Measurements from ENCODE around the gene ATP6V0B. TPM values are rescaled to one million over a fixed set of nuclear protein-coding genes. Genes with fewer than 3 reads are reported as not detected.

ATP6V0B gene
- total and polyA plus RNA-seq, 2 donors (not counting 3 experiments of a cell fraction or from before 2014, with no cell fraction given), result 110 to 325 TPM

DNA sequence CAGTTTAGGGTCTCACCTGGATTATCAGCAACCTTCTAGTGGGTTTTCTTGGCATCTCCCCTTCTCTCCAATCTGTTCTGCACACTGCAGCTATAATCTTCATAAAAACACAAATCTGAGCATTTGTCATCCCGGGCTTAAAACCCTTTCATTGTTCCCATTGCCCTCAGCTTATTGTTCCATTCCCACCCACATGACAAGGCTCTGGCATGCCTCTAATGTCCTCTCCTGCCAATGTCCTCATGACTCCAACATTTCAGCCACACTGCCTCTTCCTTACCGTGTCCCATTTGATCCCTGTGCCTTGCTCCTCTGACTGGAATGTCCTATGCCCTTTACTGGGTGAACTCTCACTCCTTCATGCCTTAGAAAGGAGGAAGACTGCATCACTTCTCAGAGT is 12.4 kb upstream of the ATP6V0B start:
- Histone ChIP-seq H3K9me1 (replicated peaks; ENCODE audit: control insufficient read depth, extremely low read depth, insufficient read depth, low read length) (no peaks in the 10 kb centered on the region), H3K27me3 (ENCODE audit: control insufficient read depth in 2 of 2, insufficient read depth in 2 of 2, low read length in 2 of 2) (no peaks in the 10 kb centered on the region), H3K9ac (replicated peaks; ENCODE audit: extremely low read depth, insufficient read depth, low read length) (no peak overlapping the region), H3K36me3 (ENCODE audit: control insufficient read depth in 2 of 2, extremely low read depth in 1 of 2, insufficient read depth in 2 of 2, low read length in 2 of 2) (peaks cover 5 to 33% of the 10 kb centered on the region in 2 experiments), H3K79me2 (ENCODE audit: control insufficient read depth, insufficient read depth, low read length) (no peaks in the 10 kb centered on the region), H2AFZ (ENCODE audit: low read depth, low read length) (no peak overlapping the region), H3K4me2 (ENCODE audit: insufficient read depth, low read length) (no peak overlapping the region), H4K20me1 (replicated peaks; ENCODE audit: control insufficient read depth, extremely low read depth, insufficient read depth, low read length) (no peaks in the 10 kb centered on the region), H3K4me3 (replicated peaks in 1 of 3; ENCODE audit: insufficient read depth in 1 of 3, low read depth in 1 of 3, low read length in 3 of 3) (no peak overlapping the region), H3K27ac (ENCODE audit: insufficient read depth, low read depth, low read length) (no peak overlapping the region), H3K9me3 (replicated peaks; ENCODE audit: control insufficient read depth, insufficient read depth, low read length) (no peaks in the 10 kb centered on the region), H3K4me1 (ENCODE audit: control insufficient read depth, extremely low read depth, insufficient read depth, low read length) (no peaks in the 10 kb centered on the region)
- POLR2A ChIA-PET, result no interaction called here
- intact Hi-C loops (cut with micrococcal nuclease), result no loop called here
- no peak for DNase-seq (ENCODE audit: low read depth, low spot score)
- TF ChIP-seq EZH2 (IDR thresholded peaks at IDR 0.05; ENCODE audit: borderline replicate concordance, low read depth, low read length, severe bottlenecking), result no peak
- no peak for TF ChIP-seq POLR2AphosphoS5 (IDR thresholded peaks at IDR 0.05; ENCODE audit: insufficient read depth, low read depth, low read length)
- TF ChIP-seq POLR2A (IDR thresholded peaks at IDR 0.05; ENCODE audit: low read depth, low read length), result no peak
- no peak for TF ChIP-seq MYC (IDR thresholded peaks at IDR 0.05; ENCODE audit: low read depth, low read length)
- TF ChIP-seq JUN (IDR thresholded peaks at IDR 0.05; ENCODE audit: borderline replicate concordance, insufficient read depth, insufficient read length, low read depth), result no peak
- TF ChIP-seq GATA2 (IDR thresholded peaks at IDR 0.05; ENCODE audit: insufficient read depth, insufficient read length, low read depth, low read length), result no peak
- TF ChIP-seq, protein P1, sequence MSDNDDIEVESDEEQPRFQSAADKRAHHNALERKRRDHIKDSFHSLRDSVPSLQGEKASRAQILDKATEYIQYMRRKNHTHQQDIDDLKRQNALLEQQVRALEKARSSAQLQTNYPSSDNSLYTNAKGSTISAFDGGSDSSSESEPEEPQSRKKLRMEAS (IDR thresholded peaks at IDR 0.05; ENCODE audit: insufficient read depth, insufficient read length), result no peak
- TF ChIP-seq FOS (IDR thresholded peaks at IDR 0.05; ENCODE audit: borderline replicate concordance, insufficient read depth, low read length), result no peak
- TF ChIP-seq, protein P2, sequence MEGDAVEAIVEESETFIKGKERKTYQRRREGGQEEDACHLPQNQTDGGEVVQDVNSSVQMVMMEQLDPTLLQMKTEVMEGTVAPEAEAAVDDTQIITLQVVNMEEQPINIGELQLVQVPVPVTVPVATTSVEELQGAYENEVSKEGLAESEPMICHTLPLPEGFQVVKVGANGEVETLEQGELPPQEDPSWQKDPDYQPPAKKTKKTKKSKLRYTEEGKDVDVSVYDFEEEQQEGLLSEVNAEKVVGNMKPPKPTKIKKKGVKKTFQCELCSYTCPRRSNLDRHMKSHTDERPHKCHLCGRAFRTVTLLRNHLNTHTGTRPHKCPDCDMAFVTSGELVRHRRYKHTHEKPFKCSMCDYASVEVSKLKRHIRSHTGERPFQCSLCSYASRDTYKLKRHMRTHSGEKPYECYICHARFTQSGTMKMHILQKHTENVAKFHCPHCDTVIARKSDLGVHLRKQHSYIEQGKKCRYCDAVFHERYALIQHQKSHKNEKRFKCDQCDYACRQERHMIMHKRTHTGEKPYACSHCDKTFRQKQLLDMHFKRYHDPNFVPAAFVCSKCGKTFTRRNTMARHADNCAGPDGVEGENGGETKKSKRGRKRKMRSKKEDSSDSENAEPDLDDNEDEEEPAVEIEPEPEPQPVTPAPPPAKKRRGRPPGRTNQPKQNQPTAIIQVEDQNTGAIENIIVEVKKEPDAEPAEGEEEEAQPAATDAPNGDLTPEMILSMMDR (IDR thresholded peaks at IDR 0.05; ENCODE audit: extremely low read depth in 1 of 2, insufficient read depth in 1 of 2, low read depth in 1 of 2, low read length in 2 of 2), result no peak
- CTCF ChIA-PET, result no interaction called here
- no TSS peak for BruUV-seq (replicated peaks)
- dilution Hi-C loops (cut with MboI; ENCODE audit: extremely low pct_ligation_motif_present, low sequenced_read_pairs), result no loop called here
- no peak for FAIRE-seq
